ENCODE measurements around the gene TPST2.

The TPST2 gene

GRCh38 chr22:26570115-26570514 is 19.8 kb downstream of the TPST2 start:
- no peak for TF ChIP-seq CTCF (IDR thresholded peaks at IDR 0.05; ENCODE audit: low read depth, low read length)
- TF ChIP-seq EZH2phosphoT487 (IDR thresholded peaks at IDR 0.05; ENCODE audit: low read depth): no peak
- Histone ChIP-seq H3K4me1 (ENCODE audit: low read length) (no peaks in the 10 kb centered on the region), H4K20me1 (ENCODE audit: insufficient read depth, low read length) (no peaks in the 10 kb centered on the region), H3K9me3 (ENCODE audit: insufficient read depth, low read length) (no peaks in the 10 kb centered on the region), H3K4me2 (ENCODE audit: low read length) (no peak overlapping the region), H3K36me3 (replicated peaks; ENCODE audit: low read depth, low read length) (no peaks in the 10 kb centered on the region), H3K9ac (ENCODE audit: low read length) (no peak overlapping the region), H2AFZ (ENCODE audit: low read depth, low read length) (no peak overlapping the region), H3K27ac (ENCODE audit: low read length) (no peak overlapping the region), H3K79me2 (ENCODE audit: low read length) (no peaks in the 10 kb centered on the region), H3K27me3 (ENCODE audit: low read depth, low read length) (no peaks in the 10 kb centered on the region), H3K4me3 (ENCODE audit: low read length) (no peak overlapping the region)

- Histone ChIP-seq H3K4me3 (ENCODE audit: low read length) (no peak overlapping the region), H4K20me1 (ENCODE audit: insufficient read depth, low read length) (no peaks in the 10 kb centered on the region), H3K36me3 (replicated peaks; ENCODE audit: low read depth, low read length) (no peaks in the 10 kb centered on the region), H3K4me1 (ENCODE audit: low read length) (no peaks in the 10 kb centered on the region), H2AFZ (ENCODE audit: low read depth, low read length) (no peak overlapping the region), H3K27ac (ENCODE audit: low read length) (no peak overlapping the region), H3K79me2 (ENCODE audit: low read length) (no peaks in the 10 kb centered on the region), H3K4me2 (ENCODE audit: low read length) (no peak overlapping the region), H3K27me3 (ENCODE audit: low read depth, low read length) (no peaks in the 10 kb centered on the region), H3K9ac (ENCODE audit: low read length) (no peak overlapping the region), H3K9me3 (ENCODE audit: insufficient read depth, low read length) (no peaks in the 10 kb centered on the region)
- TF ChIP-seq EZH2phosphoT487 (IDR thresholded peaks at IDR 0.05; ENCODE audit: low read depth) (no peak), CTCF (IDR thresholded peaks at IDR 0.05; ENCODE audit: low read depth, low read length) (no peak)
These were observed 21.7 kb downstream of the TPST2 start for GRCh38 chr22:26568207-26568706.

GRCh38 chr22:26567610-26568009 is 22.3 kb downstream of the TPST2 start:
- Histone ChIP-seq H4K20me1 (ENCODE audit: insufficient read depth, low read length) (no peaks in the 10 kb centered on the region), H3K9ac (ENCODE audit: low read length) (no peak overlapping the region), H2AFZ (ENCODE audit: low read depth, low read length) (no peak overlapping the region), H3K27ac (ENCODE audit: low read length) (no peak overlapping the region), H3K36me3 (replicated peaks; ENCODE audit: low read depth, low read length) (no peaks in the 10 kb centered on the region), H3K4me3 (ENCODE audit: low read length) (no peak overlapping the region), H3K79me2 (ENCODE audit: low read length) (no peaks in the 10 kb centered on the region), H3K4me2 (ENCODE audit: low read length) (no peak overlapping the region), H3K4me1 (ENCODE audit: low read length) (no peaks in the 10 kb centered on the region), H3K27me3 (ENCODE audit: low read depth, low read length) (no peaks in the 10 kb centered on the region), H3K9me3 (ENCODE audit: insufficient read depth, low read length) (no peaks in the 10 kb centered on the region)
- TF ChIP-seq EZH2phosphoT487 (IDR thresholded peaks at IDR 0.05; ENCODE audit: low read depth) (no peak), CTCF (IDR thresholded peaks at IDR 0.05; ENCODE audit: low read depth, low read length) (no peak)

GRCh38 chr22:26566994-26567393 is 22.9 kb downstream of the TPST2 start:
- TF ChIP-seq EZH2phosphoT487 (IDR thresholded peaks at IDR 0.05; ENCODE audit: low read depth) (no peak), CTCF (IDR thresholded peaks at IDR 0.05; ENCODE audit: low read depth, low read length) (no peak)
- no peak overlapping the region for H3K4me2 ChIP-seq (ENCODE audit: low read length)
- no peaks in the 10 kb centered on the region for H3K79me2 ChIP-seq (ENCODE audit: low read length)
- H3K9me3 ChIP-seq (ENCODE audit: insufficient read depth, low read length): no peaks in the 10 kb centered on the region
- H3K27me3 ChIP-seq (ENCODE audit: low read depth, low read length): no peaks in the 10 kb centered on the region
- H2AFZ ChIP-seq (ENCODE audit: low read depth, low read length): no peak overlapping the region
- H3K27ac ChIP-seq (ENCODE audit: low read length): no peak overlapping the region
- no peak overlapping the region for H3K9ac ChIP-seq (ENCODE audit: low read length)
- no peak overlapping the region for H3K4me3 ChIP-seq (ENCODE audit: low read length)
- no peaks in the 10 kb centered on the region for H3K36me3 ChIP-seq (replicated peaks; ENCODE audit: low read depth, low read length)
- no peaks in the 10 kb centered on the region for H4K20me1 ChIP-seq (ENCODE audit: insufficient read depth, low read length)
- no peaks in the 10 kb centered on the region for H3K4me1 ChIP-seq (ENCODE audit: low read length)
